Brain microvascular endothelial cell (primary cell): Measurements from ENCODE around the gene FZD8.

Source experiments
- DNase-seq: peaks from one replicate; pipeline ENCODE4 v3.0.0-alpha.2; 2020
- H3K27ac ChIP-seq: fragments of 250-450 bp; sonication (Bioruptor Pico); 2 replicates; pipeline ENCODE4 v1.5.1; 2020; ENCODE audit warnings: mild to moderate bottlenecking, moderate library complexity
- H3K27me3 ChIP-seq: fragments of 250-450 bp; sonication (Bioruptor Pico); replicated peaks from 2 replicates; pipeline ENCODE4 v1.5.1; 2020; ENCODE audit warnings: mild to moderate bottlenecking
- H3K36me3 ChIP-seq: fragments of 250-450 bp; sonication (Bioruptor Pico); replicated peaks from 2 replicates; pipeline ENCODE4 v1.5.1; 2020; ENCODE audit warnings: mild to moderate bottlenecking
- H3K4me3 ChIP-seq: 2 replicates; pipeline ENCODE4 v1.5.1; 2011; ENCODE audit warnings: low read depth, mild to moderate bottlenecking, control low read depth, low read length, moderate library complexity
- in situ Hi-C: cut with HindIII; loops from 2 replicates; pipeline ENCODE4 v1.10.0; 2017; ENCODE audit warnings: low sequenced_read_pairs, low pct_ligation_motif_present
- TF ChIP-seq, protein P1 (sequence below): IDR thresholded peaks from 2 replicates; pipeline ENCODE4 v1.5.1; 2011; ENCODE audit warnings: low read depth, mild to moderate bottlenecking, moderate library complexity, low read length, control low read depth, inconsistent platforms; ENCODE audit errors: missing control alignments

The FZD8 gene

GRCh38 chr10:35611750-35612149 lies 30.3 kb downstream of the FZD8 start:
- in situ Hi-C loops, result no loop called here
- Histone ChIP-seq H3K4me3 (no peak overlapping the region), H3K27ac (no peak overlapping the region), H3K27me3 (no peaks in the 10 kb centered on the region), H3K36me3 (no peaks in the 10 kb centered on the region)
- no peak for DNase-seq
- TF ChIP-seq, protein P1, sequence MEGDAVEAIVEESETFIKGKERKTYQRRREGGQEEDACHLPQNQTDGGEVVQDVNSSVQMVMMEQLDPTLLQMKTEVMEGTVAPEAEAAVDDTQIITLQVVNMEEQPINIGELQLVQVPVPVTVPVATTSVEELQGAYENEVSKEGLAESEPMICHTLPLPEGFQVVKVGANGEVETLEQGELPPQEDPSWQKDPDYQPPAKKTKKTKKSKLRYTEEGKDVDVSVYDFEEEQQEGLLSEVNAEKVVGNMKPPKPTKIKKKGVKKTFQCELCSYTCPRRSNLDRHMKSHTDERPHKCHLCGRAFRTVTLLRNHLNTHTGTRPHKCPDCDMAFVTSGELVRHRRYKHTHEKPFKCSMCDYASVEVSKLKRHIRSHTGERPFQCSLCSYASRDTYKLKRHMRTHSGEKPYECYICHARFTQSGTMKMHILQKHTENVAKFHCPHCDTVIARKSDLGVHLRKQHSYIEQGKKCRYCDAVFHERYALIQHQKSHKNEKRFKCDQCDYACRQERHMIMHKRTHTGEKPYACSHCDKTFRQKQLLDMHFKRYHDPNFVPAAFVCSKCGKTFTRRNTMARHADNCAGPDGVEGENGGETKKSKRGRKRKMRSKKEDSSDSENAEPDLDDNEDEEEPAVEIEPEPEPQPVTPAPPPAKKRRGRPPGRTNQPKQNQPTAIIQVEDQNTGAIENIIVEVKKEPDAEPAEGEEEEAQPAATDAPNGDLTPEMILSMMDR, result peak; percentile 36

GRCh38 chr10:35608328-35608672 lies 33.8 kb downstream of the FZD8 start:
- TF ChIP-seq, protein P1, result no peak
- H3K4me3 ChIP-seq, result peak overlapping the region; percentile 52
- H3K27me3 ChIP-seq, result no peaks in the 10 kb centered on the region
- no peak for DNase-seq
- no peaks in the 10 kb centered on the region for H3K36me3 ChIP-seq
- no peak overlapping the region for H3K27ac ChIP-seq
- in situ Hi-C loops, result no loop called here

DNA sequence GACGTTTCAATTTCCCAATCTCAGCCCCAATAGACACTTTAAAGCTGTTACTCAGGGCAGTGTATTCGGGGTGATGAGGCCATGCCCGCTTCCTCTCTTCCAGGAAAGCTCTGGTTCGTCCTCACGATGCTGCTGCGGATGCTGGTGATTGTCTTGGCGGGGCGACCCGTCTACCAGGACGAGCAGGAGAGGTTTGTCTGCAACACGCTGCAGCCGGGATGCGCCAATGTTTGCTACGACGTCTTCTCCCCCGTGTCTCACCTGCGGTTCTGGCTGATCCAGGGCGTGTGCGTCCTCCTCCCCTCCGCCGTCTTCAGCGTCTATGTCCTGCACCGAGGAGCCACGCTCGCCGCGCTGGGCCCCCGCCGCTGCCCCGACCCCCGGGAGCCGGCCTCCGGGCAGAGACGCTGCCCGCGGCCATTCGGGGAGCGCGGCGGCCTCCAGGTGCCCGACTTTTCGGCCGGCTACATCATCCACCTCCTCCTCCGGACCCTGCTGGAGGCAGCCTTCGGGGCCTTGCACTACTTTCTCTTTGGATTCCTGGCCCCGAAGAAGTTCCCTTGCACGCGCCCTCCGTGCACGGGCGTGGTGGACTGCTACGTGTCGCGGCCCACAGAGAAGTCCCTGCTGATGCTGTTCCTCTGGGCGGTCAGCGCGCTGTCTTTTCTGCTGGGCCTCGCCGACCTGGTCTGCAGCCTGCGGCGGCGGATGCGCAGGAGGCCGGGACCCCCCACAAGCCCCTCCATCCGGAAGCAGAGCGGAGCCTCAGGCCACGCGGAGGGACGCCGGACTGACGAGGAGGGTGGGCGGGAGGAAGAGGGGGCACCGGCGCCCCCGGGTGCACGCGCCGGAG lies 34.4 kb downstream of the FZD8 start:
- TF ChIP-seq, protein P1, result no peak
- no peak for DNase-seq
- in situ Hi-C loops, result no loop called here
- Histone ChIP-seq H3K27me3 (no peaks in the 10 kb centered on the region), H3K27ac (no peak overlapping the region), H3K4me3 (peak overlapping the region; percentile 52), H3K36me3 (no peaks in the 10 kb centered on the region)

DNA sequence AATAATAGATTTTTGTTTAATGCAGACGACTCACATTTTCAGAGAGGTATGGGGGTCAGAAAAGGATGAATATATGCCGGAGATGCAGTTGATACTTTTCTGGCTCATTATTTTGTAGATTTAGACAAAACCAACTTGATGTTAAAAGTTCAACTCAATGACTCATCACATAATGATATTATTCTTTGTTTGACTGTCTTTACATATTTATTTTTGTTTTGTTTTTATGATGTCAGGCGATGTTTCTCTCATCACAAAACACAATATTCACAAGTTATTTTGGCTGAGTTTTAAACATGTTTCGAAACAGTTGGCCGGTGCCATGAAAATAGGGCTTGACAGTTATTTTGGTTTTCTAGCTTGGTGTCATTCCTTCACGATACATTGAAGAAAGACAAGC lies 35.7 kb downstream of the FZD8 start:
- Histone ChIP-seq H3K36me3 (no peaks in the 10 kb centered on the region), H3K27ac (peak overlapping the region; percentile 40), H3K4me3 (no peak overlapping the region), H3K27me3 (no peaks in the 10 kb centered on the region)
- in situ Hi-C loops, result no loop called here
- DNase-seq, result no peak
- TF ChIP-seq, protein P1, result no peak

- in situ Hi-C loops, result no loop called here
- no peak for DNase-seq
- TF ChIP-seq, protein P1, result no peak
Measured at GRCh38 chr10:35605191-35605590, 36.9 kb downstream of the FZD8 start, which contains the start of gene GJD4. GJD4 (plus strand) TSS chr10:35605341; CDS start chr10:35605568, 227 bp downstream.

More at GRCh38 chr10:35605191-35605590, 36.9 kb downstream of the FZD8 start, which contains the start of gene GJD4:
- Histone ChIP-seq H3K27ac (no peak within 1 kb of the TSS), H3K27me3 (no peaks in the 10 kb centered on the region), H3K36me3 (no peaks in the 10 kb centered on the region), H3K4me3 (no peak within 1 kb of the TSS)
